Panc1 (cell line): ENCODE results near the gene SLC35A2. TPM values are rescaled to one million over a fixed set of nuclear protein-coding genes. Genes with fewer than 3 reads are reported as not detected.

Source experiments
- ATAC-seq: fragments of 200-7000 bp; cut with Tn5 transposase; 2 replicates; pipeline ENCODE4 v1.9.1; 2020; ENCODE audit warnings: mild to moderate bottlenecking, moderate library complexity
- BruUV-seq: library from RNA; stranded (reverse); fragments of 400-500 nt; replicated peaks from 2 replicates; lab custom pipeline; 2021; lab: Mats Ljungman, UMichigan
- CTCF ChIA-PET: fragments of 300-600 bp; sonication (Branson Sonifier 250); formaldehyde crosslinking; loops from one replicate; lab custom pipeline; 2022; ENCODE audit warnings: antibody characterized with exemption; lab: Charles Lee
- POLR2A ChIA-PET: fragments of 300-600 bp; sonication (Branson Sonifier 250); formaldehyde crosslinking; loops from one replicate; lab custom pipeline; 2022; ENCODE audit warnings: antibody characterized with exemption; lab: Charles Lee
- DNase-seq: peaks from one replicate; pipeline ENCODE4 v3.0.0-alpha.2; 2010; ENCODE audit warnings: low read depth, low spot score
- H3K27ac ChIP-seq: 2 replicates; pipeline ENCODE4 v1.5.1; 2011; ENCODE audit warnings: mild to moderate bottlenecking, low read length, inconsistent platforms
- H3K27me3 ChIP-seq: fragments of 200-500 bp; sonication (Bioruptor generic); 2 replicates; pipeline ENCODE4 v1.6.0; 2014; ENCODE audit warnings: low read length, inconsistent platforms; ENCODE audit not compliant: control insufficient read depth, insufficient read depth
- H3K36me3 ChIP-seq: fragments of 200-500 bp; sonication (Bioruptor generic); 2 replicates; pipeline ENCODE4 v1.5.1; 2014; ENCODE audit warnings: inconsistent platforms, mild to moderate bottlenecking, low read length, moderate library complexity; ENCODE audit not compliant: control insufficient read depth, insufficient read depth
- H3K4me1 ChIP-seq: 2 replicates; pipeline ENCODE4 v1.5.1; 2011; ENCODE audit warnings: inconsistent platforms, mild to moderate bottlenecking, low read length, moderate library complexity; ENCODE audit not compliant: control insufficient read depth, insufficient read depth
- H3K4me3 ChIP-seq, 2 experiments: 2 replicates each; pipeline ENCODE4 v1.5.1; 2011 to 2012; ENCODE audit warnings: low read depth in 2 of 2, low read length in 2 of 2, mild to moderate bottlenecking in 2 of 2, inconsistent platforms in 1 of 2, moderate library complexity in 1 of 2
- H3K9me3 ChIP-seq: fragments of 200-500 bp; sonication (Bioruptor generic); 2 replicates; pipeline ENCODE4 v1.5.1; 2014; ENCODE audit warnings: low read depth, mild to moderate bottlenecking, inconsistent platforms, low read length, moderate library complexity; ENCODE audit not compliant: control insufficient read depth, insufficient read depth
- CTCF ChIP-seq: fragments of 450-650 bp; IDR thresholded peaks from 2 replicates; pipeline ENCODE4 v1.5.1; 2017; ENCODE audit warnings: mild to moderate bottlenecking
- POLR2AphosphoS5 ChIP-seq: IDR thresholded peaks from 2 replicates; pipeline ENCODE4 v1.6.1; 2012; ENCODE audit warnings: mild to moderate bottlenecking, low read depth, low read length, moderate library complexity
- SIN3A ChIP-seq: IDR thresholded peaks from 2 replicates; pipeline ENCODE4 v1.6.1; 2012; ENCODE audit warnings: low read depth, mild to moderate bottlenecking, low read length, moderate library complexity, borderline replicate concordance; ENCODE audit not compliant: insufficient read depth
- TCF7L2 ChIP-seq: IDR thresholded peaks from 2 replicates; pipeline ENCODE4 v1.6.1; 2011; ENCODE audit warnings: mild to moderate bottlenecking, low read depth, low read length, inconsistent platforms
- in situ Hi-C: cut with HindIII; loops from 2 replicates; pipeline ENCODE4 v1.10.0; 2016; ENCODE audit warnings: low sequenced_read_pairs, low pct_unique_long_range_greater_than_20kb
- intact Hi-C: fragments of 100-400 bp; cut with micrococcal nuclease; formaldehyde crosslinking; loops from one replicate; pipeline ENCODE4 v1.10.0; 2022; ENCODE audit not compliant: unreplicated experiment
- total RNA-seq: library from RNA; stranded (reverse); gene quantifications from one replicate; pipeline ENCODE4 v1.2.1, GENCODE V29; 2021; ENCODE audit not compliant: unreplicated experiment
- TF ChIP-seq, protein P1 (sequence below), 2 experiments: IDR thresholded peaks; 2 replicates each; pipeline ENCODE4 v1.6.1; 2011 to 2012; ENCODE audit warnings: low read depth in 2 of 2, control low read depth in 1 of 2, low read length in 1 of 2, mild to moderate bottlenecking in 1 of 2, moderate library complexity in 1 of 2; ENCODE audit not compliant: insufficient read depth in 1 of 2

The SLC35A2 gene
- total RNA-seq, 1 experiment from 2014 or later = 72.4 TPM

DNA sequence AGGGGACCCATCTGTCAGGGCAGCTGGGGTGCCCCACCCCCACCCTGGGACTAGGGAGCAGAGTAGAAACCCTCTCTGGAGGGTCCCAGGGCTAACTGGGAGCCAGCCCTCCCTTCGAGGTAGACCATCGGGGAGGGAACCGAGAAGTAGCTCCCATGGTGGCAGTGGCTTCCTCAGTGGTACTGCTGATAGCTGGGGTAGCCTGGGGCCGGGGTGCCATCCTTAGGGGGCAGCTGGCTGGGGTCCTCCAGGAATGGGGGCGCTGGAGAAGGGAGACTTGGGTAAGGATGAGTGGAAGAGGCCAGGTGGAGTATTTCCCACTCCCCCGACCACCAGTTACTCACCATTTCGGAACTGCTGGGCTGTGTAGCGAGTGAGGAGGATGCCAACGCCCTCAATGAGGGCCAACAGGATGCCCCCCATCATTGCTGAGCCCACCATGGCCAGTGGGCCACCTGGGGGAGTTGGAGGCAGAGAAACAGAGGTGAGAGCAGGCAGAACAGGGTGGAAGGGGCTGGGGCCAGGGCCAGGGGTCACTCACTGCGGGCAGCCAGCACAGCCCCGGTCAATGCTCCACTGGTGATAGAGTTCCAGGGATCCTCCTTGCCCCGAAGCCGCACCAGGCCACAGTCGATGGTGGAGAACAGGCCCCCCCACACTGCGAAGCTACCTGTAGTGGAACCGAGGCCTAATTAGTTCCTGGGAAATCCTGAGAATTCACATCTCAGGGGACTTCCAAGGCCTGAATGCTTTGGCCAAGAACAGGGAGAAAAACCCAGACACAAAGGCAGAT lies 17.7 kb downstream of the SLC35A2 start:
- in situ Hi-C loops (no loop called here), intact Hi-C loops (no loop called here)
- no peak overlapping the region for H3K27ac ChIP-seq
- CTCF ChIA-PET = no interaction called here
- no peak for TF ChIP-seq CTCF
- TF ChIP-seq, protein P1, sequence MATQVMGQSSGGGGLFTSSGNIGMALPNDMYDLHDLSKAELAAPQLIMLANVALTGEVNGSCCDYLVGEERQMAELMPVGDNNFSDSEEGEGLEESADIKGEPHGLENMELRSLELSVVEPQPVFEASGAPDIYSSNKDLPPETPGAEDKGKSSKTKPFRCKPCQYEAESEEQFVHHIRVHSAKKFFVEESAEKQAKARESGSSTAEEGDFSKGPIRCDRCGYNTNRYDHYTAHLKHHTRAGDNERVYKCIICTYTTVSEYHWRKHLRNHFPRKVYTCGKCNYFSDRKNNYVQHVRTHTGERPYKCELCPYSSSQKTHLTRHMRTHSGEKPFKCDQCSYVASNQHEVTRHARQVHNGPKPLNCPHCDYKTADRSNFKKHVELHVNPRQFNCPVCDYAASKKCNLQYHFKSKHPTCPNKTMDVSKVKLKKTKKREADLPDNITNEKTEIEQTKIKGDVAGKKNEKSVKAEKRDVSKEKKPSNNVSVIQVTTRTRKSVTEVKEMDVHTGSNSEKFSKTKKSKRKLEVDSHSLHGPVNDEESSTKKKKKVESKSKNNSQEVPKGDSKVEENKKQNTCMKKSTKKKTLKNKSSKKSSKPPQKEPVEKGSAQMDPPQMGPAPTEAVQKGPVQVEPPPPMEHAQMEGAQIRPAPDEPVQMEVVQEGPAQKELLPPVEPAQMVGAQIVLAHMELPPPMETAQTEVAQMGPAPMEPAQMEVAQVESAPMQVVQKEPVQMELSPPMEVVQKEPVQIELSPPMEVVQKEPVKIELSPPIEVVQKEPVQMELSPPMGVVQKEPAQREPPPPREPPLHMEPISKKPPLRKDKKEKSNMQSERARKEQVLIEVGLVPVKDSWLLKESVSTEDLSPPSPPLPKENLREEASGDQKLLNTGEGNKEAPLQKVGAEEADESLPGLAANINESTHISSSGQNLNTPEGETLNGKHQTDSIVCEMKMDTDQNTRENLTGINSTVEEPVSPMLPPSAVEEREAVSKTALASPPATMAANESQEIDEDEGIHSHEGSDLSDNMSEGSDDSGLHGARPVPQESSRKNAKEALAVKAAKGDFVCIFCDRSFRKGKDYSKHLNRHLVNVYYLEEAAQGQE (IDR thresholded peaks at IDR 0.05; ENCODE audit: insufficient read depth in 1 of 2, low read depth in 2 of 2, low read length in 1 of 2) = no peak
- H3K4me3 ChIP-seq = no peak overlapping the region
- POLR2A ChIA-PET = interaction anchor here (0.6 kb wide), 1 partner anchor 53 kb away, joined by 7 read pairs; no protein-coding TSS in a partner anchor
- H3K36me3 ChIP-seq = no peaks in the 10 kb centered on the region
- H3K9me3 ChIP-seq = no peaks in the 10 kb centered on the region
- H3K27me3 ChIP-seq = no peaks in the 10 kb centered on the region
- no TSS peak for BruUV-seq
- ATAC-seq (no peak), DNase-seq (no peak)
- no peaks in the 10 kb centered on the region; the same call in 1 of the 2 replicates for H3K4me1 ChIP-seq

DNA sequence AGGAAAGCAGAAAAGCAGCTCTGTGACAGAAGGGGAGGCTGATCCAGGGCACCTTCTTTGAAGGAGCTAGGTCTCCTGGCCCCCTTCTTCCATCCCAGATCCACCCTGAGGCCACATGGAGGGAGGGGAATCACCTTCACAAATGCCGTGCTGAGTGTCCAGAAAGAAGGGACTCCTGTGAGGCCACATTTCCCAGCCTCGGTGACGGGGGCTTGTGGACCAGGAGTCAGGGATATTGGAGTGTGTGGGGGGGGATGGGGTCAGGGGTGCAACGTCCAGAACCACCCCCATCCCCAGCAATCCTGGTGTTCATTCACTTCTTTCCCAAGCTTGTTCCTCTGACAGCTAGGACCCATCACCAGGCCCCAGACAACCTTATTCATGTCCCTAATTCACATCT lies 18.6 kb downstream of the SLC35A2 start:
- no TSS peak for BruUV-seq
- H3K36me3 ChIP-seq = no peaks in the 10 kb centered on the region
- TF ChIP-seq, protein P1 (IDR thresholded peaks at IDR 0.05; ENCODE audit: insufficient read depth in 1 of 2, low read depth in 2 of 2, low read length in 1 of 2) = no peak
- TF ChIP-seq CTCF = no peak
- no peak for TF ChIP-seq SIN3A
- no peak for TF ChIP-seq POLR2AphosphoS5
- TF ChIP-seq TCF7L2 = no peak

More for the DNA sequence above, 18.6 kb downstream of the SLC35A2 start:
- ChIA-PET POLR2A (interaction anchor here (0.5 kb wide), 1 partner anchor 19 kb away, joined by 3 read pairs; the partner anchor contains the start of gene SLC35A2), CTCF (no interaction called here)
- ATAC-seq (no peak), DNase-seq (no peak)
- Histone ChIP-seq H3K27ac (no peak overlapping the region), H3K27me3 (no peaks in the 10 kb centered on the region), H3K9me3 (no peaks in the 10 kb centered on the region), H3K4me3 (no peak overlapping the region), H3K4me1 (no peaks in the 10 kb centered on the region; the same call in 1 of the 2 replicates)
- intact Hi-C loops = no loop called here
- in situ Hi-C loops = no loop called here
